Middle frontal gyrus (tissue), 1 donor: Measurements from ENCODE around the gene HRK.
"Not testable (repeated sequence)": the region's sequence is repeated elsewhere in the genome, so short reads cannot be mapped to it uniquely, and the experiment has no call there.

Source experiments
- DNase-seq: peaks from one replicate; pipeline ENCODE4 v3.0.0-alpha.2; 2015; ENCODE audit warnings: low spot score; ENCODE audit errors: extremely low spot score

The HRK gene

GRCh38 chr12:116818948-116819832 lies 62.1 kb downstream of the HRK start:
- peak; percentile 86 for DNase-seq

GRCh38 chr12:116818341-116818856 lies 62.8 kb downstream of the HRK start:
- no peak for DNase-seq

- DNase-seq = not testable (repeated sequence)
Measured at GRCh38 chr12:116814766-116815165, 66.5 kb downstream of the HRK start.

GRCh38 chr12:116813271-116814041 lies 67.8 kb downstream of the HRK start:
- no peak for DNase-seq

- DNase-seq = no peak
Measured at GRCh38 chr12:116812238-116812637, 69.0 kb downstream of the HRK start.

- DNase-seq = no peak
Measured at GRCh38 chr12:116808113-116809105, 72.8 kb downstream of the HRK start.

- DNase-seq = no peak
Measured at GRCh38 chr12:116807546-116807945, 73.7 kb downstream of the HRK start.

GRCh38 chr12:116806845-116807440 lies 74.3 kb downstream of the HRK start:
- no peak for DNase-seq
